IPS-NIHi7 (cell line): Measurements from ENCODE around the gene MACROD2.
"Not testable (repeated sequence)": the region's sequence is repeated elsewhere in the genome, so short reads cannot be mapped to it uniquely, and the experiment has no call there.

Experiments used
- DNase-seq: peaks from one replicate; pipeline ENCODE4 v3.0.0; 2012; ENCODE audit warnings: mixed read lengths; ENCODE audit errors: extremely low spot score

Gene MACROD2

DNA sequence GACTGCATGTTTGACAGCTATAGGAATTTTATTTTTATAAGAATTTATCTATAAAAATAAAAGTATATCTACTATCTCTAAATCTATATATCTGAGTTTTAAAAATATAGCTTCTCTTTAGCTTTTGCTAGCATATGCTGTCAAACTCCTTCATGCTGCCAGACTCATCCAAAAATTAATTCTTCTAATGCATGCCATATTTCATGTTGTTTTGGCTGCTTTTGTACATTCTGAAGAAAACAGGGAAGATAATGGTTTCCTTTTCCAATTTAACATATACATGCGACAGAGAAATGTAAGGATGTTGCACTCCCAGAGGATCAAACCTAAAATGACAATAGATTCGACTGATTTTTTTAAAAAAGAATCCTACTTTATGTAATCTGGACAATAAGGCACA, 919.3 kb downstream of the MACROD2 start:
- DNase-seq: no peak

DNA sequence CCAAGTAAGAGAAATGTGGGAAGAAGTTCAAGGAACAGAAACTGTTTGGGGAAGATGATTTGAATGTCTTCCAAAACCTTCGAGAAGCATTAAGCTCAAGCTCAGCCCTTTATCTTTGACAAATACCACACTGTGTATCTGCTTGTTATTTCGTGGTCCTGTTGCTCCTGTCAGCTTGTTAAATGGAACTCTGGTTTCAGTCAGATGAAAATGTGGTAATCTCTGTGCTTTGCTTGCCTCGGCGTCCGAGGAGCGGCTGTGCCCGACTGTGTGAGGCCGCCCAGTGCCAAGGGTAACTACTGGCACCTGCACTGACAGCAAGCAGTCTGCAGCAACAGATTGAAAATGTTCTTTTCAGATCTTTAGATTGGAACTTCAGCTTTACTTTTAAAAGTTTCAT, 920.0 kb downstream of the MACROD2 start:
- no peak for DNase-seq

DNA sequence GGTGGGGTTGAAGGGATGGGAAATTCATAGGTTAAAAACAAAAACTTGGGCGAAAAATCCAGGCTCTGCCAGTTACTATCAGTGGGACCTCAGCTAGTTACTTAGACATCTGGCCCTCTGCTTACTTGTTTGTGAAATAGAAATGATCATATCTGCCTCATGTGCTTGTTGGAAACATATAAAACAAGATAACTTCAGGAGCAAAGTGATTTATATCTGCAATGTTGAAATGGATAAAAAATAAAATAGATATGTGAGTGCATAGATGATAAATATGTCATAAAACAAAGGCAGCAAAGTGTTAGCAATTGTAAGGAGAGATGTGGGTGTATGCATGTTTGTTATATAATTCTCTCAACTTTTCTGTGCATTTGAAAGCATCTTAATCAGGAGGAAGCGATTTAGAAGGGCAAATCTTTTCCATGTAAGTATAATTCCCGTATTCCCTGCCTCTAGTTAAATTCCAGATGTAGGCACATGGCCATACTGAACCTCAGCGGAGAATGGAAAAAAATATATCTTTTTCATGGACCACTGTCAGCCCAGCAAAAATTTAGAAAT, 921.1 kb downstream of the MACROD2 start:
- DNase-seq: no peak

DNA sequence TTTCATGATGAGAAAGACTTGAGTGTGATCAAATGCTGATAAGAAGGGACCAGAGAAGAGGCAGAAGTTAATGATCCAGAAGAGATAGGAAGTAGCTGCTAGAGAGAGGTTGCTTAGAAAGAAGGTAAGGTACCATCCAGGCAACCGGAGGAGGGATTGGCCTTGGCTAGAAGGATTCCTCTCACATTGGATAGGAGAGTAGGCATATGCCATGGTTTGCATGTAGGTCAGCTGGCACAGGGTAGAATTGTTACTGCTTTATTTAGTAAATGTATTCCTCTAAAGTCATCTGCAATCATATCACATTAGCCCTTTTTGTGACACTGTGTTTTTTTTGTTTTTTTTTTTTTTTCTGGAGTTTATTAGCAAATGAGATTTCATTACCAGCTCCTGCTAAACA, 923.0 kb downstream of the MACROD2 start:
- no peak for DNase-seq

DNA sequence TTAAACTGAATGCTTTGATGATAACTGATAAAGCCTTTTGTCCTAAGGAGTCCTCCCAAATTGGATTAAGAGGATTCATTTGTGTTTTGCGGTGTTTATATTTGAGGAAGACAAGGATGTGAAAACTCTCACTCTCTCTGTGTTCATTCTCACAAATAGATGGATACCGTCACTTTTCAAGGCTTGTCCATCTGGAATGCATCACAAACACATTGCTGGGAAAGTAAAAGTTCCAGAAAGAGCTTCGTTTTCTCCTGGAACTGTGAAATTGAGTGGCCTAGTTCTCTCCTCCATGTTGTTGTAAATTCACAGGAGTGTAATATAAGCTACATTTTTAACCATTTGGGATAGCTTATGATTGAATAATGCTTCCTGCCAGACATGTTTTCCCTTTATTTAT, 923.7 kb downstream of the MACROD2 start:
- DNase-seq: no peak

DNA sequence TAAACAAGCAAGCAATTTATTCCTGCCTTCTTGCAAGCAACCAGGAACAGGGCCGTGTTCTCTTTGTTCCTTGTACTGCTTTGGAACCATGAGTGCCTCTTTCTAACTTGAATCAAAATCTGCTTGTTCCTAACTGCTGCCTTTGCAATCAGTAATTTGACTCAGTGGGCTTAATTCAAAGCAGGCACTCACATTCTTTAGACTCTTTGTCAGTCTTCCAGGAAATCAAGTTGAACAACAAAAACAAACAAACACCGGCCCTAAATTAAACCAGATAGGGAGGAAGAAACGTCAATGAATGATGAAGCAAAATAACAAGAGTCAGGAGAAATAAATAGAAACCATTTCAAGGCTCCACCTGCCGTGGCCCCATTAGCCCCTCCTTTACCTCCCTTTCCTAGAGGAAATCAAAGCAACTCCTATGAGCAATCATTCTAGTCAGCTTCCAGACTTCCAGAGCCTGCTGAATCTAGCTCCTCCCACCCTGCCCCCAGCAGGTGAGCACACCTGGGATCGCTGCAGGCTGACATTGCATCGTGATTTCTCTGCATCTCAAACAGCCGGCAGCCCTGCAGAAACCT, 924.3 kb downstream of the MACROD2 start:
- DNase-seq: peak; percentile 78

DNA sequence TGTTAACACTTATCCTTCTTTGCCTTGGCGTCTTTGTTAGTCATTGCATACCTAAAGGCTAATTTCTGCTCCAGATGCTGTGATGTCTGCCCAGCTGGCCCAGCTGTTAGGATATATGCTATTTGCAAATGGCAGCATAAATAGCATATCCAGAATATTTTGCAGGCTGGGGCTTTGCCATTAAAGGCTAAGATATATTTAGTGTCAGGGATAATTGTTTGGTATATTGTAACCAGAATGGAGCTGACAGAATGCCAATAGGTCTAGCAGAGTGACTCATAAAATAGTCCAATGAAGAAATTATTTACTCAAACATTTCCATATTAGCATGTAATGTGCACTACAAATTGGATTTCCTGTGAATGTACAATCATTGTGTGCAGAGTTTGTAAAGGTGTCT, 926.2 kb downstream of the MACROD2 start:
- no peak for DNase-seq

DNA sequence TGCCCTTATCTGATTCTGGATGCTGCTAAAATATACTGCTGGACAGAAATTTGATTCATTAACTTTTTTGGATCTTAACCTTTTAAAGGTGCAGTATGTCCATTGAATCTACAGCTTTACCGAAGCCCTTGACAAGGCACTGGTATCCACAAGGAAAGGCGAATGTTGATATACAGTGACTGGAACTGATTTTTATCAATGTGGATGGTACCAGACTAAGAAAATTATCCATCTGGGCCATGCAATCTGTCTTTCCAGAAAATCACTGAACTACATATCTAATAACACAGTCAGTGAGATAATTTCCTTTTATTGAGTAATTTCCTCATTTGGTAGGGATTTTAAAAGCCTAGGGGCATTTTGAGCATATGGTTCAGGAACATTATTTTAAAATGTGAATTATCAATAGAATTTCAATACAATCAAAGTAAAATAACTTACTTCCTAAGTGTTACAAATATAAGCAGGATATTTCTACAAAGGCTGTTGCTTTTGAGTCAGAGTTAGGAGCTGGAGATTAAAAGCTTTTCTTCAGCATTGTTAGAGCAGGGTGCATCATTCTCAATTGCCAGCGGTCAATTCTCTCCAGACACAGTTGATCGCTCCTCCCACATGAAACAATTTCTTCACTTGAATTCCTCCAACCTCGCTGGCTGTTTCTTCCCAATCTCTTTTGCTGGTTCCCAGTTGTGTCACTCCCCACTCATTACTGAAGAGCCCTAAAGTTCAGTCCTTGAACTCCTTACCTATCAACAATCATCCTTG, 927.4 kb downstream of the MACROD2 start:
- no peak for DNase-seq

DNA sequence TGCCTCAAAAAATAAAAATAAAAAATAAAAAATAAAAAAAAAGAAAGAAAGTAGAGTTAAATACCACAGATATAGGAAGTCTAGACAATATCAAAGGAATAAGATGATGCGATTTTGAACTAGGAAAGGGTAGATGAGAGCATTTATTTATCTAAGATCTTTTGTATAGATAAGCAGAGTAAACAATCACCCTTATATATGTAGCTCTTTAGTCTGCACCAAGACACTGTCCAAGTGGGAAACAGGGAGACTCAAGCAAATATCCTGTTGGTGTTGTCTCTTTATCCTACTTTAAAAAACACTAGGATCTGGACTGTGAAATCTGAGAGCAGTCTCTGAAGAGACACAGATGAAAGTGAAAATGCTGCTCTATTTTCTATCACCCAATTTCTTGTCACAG, 929.1 kb downstream of the MACROD2 start:
- DNase-seq: no peak

DNA sequence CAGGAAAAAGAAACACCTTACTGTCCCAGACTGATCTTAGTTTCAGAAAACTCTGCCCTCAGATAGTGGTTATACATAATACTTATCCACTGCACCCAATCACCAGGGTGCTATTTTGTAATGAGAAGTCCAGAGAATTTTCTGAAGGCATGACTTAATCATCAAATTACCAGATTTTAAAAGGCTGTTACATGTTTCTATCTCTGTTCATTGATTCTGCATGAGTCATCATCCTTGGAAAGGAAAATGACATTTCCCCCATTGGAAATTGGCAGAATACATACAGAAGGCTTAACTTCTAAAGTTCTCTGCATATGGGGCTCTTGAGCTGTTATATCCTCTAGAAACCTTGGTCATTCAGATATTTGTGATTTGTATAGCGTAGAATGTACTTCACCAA, 930.0 kb downstream of the MACROD2 start:
- no peak for DNase-seq

DNA sequence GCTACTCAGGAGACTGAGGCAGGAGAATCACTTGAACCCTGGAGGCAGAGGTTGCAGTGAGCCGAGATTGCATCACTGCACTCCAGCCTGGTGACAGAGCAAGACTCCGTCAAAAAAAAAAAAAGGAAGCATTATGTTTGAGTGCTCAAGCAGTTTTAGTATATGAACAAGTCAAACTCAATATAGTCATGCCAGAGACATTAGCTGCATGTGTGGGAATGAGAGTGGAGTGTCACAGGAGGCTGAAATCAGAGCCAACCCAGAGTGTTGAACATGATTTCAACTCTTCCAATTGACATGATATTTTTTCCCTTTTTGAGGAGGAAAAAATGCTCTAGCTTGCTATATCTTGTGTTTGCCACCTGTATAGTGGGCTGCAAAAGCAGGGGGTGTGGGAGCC, 931.1 kb downstream of the MACROD2 start:
- DNase-seq: not testable (repeated sequence)

DNA sequence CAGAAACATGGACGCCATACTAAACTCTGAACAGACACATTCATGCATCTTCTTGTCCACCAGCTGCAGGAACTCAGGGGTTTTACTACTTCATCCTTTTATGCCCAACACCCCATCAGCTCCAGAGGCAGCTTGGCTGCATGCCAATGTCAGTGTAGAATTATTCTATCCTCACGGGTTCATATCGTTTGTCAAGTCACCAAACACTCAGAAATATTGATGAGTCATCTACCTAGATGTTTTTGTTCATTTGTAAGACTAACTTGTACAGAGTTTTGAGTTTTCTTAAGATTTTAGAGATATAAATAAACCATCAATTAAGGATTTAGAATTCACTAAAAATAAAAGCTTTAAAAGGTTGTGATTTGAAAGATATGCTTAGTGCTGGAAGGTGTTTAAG, 932.8 kb downstream of the MACROD2 start:
- DNase-seq: no peak

DNA sequence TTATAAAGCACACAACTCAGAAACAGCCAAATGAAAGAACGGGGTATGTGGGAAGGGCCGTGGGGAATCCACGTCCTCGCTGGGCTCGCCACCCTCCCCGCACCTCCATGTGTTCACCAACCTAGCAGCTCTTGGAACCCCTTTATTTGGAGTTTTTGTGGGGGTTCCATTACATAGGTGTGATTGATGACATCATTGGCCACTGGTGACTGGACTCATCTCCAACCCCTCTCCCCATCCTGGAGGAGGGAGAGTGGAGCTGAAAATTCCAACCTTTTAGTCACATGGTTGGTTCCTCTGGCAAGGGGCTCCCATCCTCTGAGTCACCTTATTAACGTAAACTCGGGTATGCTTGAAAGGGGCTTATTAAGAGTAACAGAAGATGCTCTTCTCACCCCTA, 934.1 kb downstream of the MACROD2 start:
- DNase-seq: no peak

DNA sequence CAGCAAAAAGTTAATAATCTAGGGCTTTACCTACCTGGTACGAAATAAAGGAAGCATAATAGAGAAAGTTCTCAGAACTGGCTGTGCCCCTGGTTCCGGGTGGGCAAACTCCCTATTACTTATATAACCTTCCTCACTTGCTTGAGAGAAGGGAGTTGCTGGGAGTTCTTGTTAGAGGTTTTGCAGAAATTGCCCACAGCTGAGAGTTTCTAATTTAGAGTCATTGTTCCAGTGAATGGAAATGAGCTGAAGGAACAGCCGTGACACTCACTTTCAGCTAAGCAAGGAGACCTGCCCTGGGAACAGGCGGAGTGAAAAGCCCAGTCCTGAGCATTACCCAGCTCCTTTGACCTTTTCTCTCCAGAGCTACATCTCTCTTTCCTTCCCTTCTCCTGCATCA, 936.7 kb downstream of the MACROD2 start:
- DNase-seq: no peak

DNA sequence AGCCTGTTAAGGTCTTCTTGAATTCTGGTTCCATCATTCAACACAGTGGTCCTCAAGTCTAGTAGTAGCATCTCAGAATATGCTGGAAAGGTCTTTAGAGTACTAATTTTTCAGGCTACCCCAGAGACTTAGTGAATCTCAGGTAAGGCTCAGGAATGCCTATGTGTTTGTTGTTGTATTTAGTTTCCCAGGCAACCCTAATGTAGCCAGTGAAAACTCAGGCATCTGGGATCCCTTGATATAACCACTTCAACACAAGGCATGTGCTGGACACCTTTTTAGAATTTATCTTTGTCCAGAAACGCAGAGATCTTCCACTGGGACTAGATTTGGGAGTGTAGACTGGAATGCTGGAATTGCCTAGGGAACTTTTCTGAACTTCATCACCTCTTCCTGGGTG, 940.0 kb downstream of the MACROD2 start:
- DNase-seq: no peak

DNA sequence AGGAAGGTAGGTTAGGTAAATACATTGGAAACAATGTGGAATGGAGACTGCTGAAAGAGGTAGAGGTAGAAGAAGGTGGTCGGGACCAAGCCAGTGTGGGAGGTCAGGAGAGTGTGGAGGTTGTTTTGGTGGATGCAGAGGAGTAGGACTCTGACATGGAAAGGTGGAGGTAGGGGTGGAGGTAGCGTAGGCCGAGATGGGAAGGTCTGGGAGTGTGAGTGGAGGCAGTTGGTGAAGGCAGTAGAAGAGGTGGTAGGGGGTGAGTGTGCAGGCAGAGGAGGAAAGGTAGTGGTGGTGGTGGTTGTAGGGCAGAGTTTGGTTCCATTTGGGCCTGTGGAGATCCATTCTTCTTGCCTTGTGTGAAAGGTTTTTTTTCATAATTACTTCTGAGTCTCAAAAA, 941.7 kb downstream of the MACROD2 start:
- no peak for DNase-seq

DNA sequence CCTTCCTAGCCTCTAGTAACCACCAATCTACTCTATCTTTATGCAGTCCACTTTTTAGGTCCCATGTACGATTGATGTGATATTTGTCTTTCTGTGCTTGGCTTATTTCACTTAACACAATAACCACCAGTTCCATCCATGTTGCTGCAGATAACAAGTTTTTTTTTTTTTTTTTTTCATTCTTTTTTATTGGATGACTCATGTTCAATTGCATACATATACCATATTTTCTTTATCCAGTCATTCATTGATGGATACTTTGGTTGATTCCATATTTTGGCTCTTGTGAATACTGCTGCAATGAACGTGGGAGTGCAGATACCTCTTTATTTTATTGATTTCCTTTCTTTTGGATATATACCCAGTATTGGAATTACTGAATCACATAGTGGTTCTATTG, 942.5 kb downstream of the MACROD2 start:
- DNase-seq: no peak

DNA sequence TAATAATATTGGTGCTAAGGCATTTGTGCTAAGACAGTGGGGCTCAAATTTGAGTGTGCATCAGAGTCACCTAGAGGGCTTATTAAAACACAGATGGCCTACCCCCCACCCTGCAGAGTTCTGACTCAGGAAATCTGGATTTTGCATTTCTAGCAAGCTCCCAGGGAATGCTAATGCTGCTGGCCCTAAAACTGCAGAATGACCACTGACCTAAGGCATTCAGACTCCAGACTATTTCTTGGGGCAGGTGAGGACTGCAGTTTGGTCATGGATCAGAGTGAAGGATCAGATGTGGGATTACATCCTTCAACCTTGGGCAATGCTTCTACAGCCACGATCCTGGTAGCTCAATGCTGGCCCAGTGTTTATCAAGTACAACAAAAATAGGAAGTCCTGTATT, 952.2 kb downstream of the MACROD2 start:
- no peak for DNase-seq

DNA sequence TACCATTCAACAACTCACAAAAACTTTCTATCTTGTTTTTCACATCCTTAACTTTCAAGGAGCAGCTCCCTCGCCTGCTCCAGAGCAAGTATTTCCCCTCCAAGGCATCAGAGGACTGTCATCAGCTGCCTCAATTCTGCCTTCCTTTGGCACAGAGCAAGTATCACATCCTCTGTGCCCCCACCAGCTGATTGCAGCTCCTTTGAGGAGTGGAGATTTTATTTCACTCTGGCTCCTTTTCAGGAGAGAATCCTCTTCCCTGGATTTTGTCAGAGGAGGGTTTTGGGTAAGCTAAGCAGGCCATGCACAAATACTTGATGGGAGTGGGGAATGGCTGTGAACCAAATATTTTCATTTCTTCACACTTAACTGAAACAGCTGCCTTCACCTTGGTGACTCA, 952.6 kb downstream of the MACROD2 start:
- no peak for DNase-seq

DNA sequence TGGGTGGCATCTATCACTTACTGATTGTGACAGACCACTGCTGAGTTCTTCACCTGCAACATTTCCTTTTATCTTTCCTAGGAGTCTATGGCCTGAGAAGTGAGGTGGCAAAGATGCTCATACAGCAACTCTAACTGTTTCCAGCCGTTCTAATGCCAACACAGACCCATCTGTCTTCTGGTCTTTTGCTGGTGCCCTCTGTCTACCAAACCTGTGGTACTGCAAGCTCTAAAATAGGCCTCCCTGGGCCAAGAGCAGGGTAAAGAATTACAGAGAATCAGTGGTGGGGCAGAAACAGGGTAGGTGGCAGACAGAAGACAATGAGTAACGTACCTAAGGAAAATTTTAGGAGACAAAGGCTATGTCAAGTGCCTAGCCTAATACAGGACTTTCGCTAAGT, 953.1 kb downstream of the MACROD2 start:
- peak; percentile 26 for DNase-seq

DNA sequence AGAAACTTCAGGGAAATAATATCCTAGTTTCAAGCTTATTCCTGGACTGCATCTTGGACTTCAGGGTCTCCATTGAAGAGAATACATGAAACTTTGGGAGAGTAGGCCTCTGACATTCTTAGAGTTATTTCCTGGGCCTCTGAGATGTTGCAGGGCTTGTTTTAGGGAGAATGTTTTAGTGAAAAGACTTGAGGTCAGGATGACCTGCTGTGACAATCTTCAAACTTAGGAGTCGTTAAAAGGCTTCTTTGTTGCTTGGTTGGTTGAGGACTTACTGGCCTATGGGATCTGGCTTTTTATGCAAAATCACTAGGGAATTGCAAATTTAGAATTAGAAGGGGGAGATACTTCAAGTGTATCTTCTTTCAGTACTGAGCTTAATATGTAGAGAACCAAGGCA, 955.3 kb downstream of the MACROD2 start:
- no peak for DNase-seq

DNA sequence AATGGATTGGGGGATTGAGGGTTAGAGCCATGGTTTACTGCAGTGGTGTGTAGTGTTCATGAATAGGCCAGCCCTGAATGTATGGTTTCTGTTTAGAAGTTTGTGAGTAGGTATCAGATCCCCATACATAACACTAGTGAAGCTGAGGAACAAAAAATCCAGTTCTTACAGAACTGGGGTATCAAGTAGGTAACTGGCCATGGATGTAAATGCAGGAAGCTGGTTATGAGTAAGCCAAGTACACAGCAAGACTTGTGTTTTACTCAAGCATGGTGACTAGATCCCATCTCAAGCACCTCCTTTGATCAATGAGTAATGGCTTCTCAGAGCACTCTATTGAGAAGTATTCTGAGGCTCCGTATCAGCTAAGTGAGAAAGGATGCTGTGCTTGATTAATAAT, 955.8 kb downstream of the MACROD2 start:
- DNase-seq: no peak

DNA sequence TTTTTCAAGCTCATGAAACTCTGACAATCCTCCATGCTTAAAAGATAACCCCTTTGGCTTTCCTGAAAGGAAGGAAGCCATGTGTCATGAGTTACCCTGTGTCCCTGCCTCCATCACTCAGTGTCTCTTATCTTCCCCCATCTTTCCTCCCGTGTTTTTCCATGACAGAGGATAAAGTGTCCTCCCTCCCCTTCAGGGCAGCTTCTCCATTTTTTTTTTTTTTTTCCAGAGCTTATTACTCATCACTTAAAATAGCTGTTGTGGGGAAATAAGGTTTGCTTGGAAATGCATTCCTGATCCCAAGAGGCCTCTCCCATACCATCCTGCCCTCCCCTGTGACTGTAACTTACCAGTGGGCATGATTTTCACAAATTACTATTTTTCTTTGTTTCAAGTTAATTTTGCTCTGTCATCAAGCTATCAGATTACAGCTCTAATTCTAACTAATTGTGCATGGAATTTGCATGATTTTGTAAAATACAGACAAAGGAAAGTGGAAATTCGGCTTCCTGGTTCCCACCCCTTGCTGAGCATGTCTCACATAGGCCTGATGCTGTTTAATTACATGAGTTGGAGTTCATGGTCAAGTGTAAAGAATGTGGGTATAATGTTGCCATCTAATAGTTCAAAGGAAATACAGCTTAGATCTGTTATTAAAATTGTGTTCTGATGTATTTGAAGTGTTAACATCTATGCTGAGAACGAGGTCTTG, 956.5 kb downstream of the MACROD2 start:
- DNase-seq: no peak
